A673 (cell line): ENCODE results near the gene EDIL3. TPM values are rescaled to one million over a fixed set of nuclear protein-coding genes. Genes with fewer than 3 reads are reported as not detected.

Source experiments
- BruUV-seq: library from RNA; stranded (reverse); fragments of 400-500 nt; replicated peaks from 2 replicates; lab custom pipeline; 2021; lab: Mats Ljungman, UMichigan
- CTCF ChIA-PET: fragments of 300-600 bp; sonication (Branson Sonifier 250); formaldehyde crosslinking; loops from one replicate; lab custom pipeline; 2022; ENCODE audit warnings: antibody characterized with exemption; lab: Charles Lee
- POLR2A ChIA-PET: fragments of 300-600 bp; sonication (Branson Sonifier 250); formaldehyde crosslinking; loops from one replicate; lab custom pipeline; 2022; ENCODE audit warnings: antibody characterized with exemption; ENCODE audit not compliant: low non-redundant PET; lab: Charles Lee
- DNase-seq: peaks from one replicate; pipeline ENCODE4 v3.0.0-alpha.2; 2015; ENCODE audit warnings: low spot score
- H3K27ac ChIP-seq: fragments of 200-600 bp; sonication (generic); 2 replicates; pipeline ENCODE4 v1.5.1; 2016; ENCODE audit warnings: mixed run types, low read depth, mild to moderate bottlenecking, mixed read lengths, antibody characterized with exemption, low read length; ENCODE audit not compliant: poor library complexity, severe bottlenecking
- H3K27me3 ChIP-seq: fragments of 200-600 bp; sonication (generic); replicated peaks from 2 replicates; pipeline ENCODE4 v1.6.1; 2017; ENCODE audit warnings: mixed run types, low read depth, mild to moderate bottlenecking, mixed read lengths, antibody characterized with exemption, low read length; ENCODE audit not compliant: insufficient read depth, poor library complexity
- H3K36me3 ChIP-seq: fragments of 200-600 bp; sonication (generic); 2 replicates; pipeline ENCODE4 v1.6.1; 2016; ENCODE audit warnings: mixed run types, mild to moderate bottlenecking, mixed read lengths, antibody characterized with exemption, low read length; ENCODE audit not compliant: insufficient read depth, poor library complexity, severe bottlenecking
- H3K4me1 ChIP-seq: fragments of 200-600 bp; sonication (generic); 2 replicates; pipeline ENCODE4 v1.6.1; 2017; ENCODE audit warnings: mixed run types, mild to moderate bottlenecking, mixed read lengths, antibody characterized with exemption, low read length; ENCODE audit not compliant: insufficient read depth, poor library complexity, severe bottlenecking
- H3K4me3 ChIP-seq: fragments of 200-600 bp; sonication (generic); 2 replicates; pipeline ENCODE4 v1.5.1; 2016; ENCODE audit warnings: low read depth, mixed run types, mild to moderate bottlenecking, mixed read lengths, low read length; ENCODE audit not compliant: poor library complexity, severe bottlenecking
- H3K9me3 ChIP-seq: fragments of 200-600 bp; sonication (generic); 2 replicates; pipeline ENCODE4 v1.6.1; 2016; ENCODE audit warnings: mixed run types, low read depth, mild to moderate bottlenecking, mixed read lengths, antibody characterized with exemption, low read length; ENCODE audit not compliant: poor library complexity, severe bottlenecking
- EZH2 ChIP-seq: fragments of 200-600 bp; sonication (generic); IDR thresholded peaks from 2 replicates; pipeline ENCODE4 v1.6.1; 2017; ENCODE audit warnings: borderline replicate concordance, low read depth, mild to moderate bottlenecking, mixed read lengths, antibody characterized with exemption, low read length; ENCODE audit not compliant: poor library complexity, severe bottlenecking
- intact Hi-C: fragments of 100-400 bp; cut with micrococcal nuclease; formaldehyde crosslinking; loops from one replicate; pipeline ENCODE4 v1.10.0; 2022; ENCODE audit not compliant: unreplicated experiment
- total RNA-seq: library from RNA; stranded (reverse); gene quantifications from 2 replicates; pipeline ENCODE4 v1.2.3, GENCODE V29; 2021
- TF ChIP-seq, protein P1 (sequence below): fragments of 300-800, 200-600 bp; sonication (generic); conservative IDR thresholded peaks from 2 replicates; pipeline ENCODE4 v1.5.1; 2017; ENCODE audit warnings: low read depth, mild to moderate bottlenecking, antibody characterized with exemption, low read length, moderate library complexity, mixed read lengths

The EDIL3 gene
- total RNA-seq, 1 experiment from 2014 or later = 4.6 TPM

DNA sequence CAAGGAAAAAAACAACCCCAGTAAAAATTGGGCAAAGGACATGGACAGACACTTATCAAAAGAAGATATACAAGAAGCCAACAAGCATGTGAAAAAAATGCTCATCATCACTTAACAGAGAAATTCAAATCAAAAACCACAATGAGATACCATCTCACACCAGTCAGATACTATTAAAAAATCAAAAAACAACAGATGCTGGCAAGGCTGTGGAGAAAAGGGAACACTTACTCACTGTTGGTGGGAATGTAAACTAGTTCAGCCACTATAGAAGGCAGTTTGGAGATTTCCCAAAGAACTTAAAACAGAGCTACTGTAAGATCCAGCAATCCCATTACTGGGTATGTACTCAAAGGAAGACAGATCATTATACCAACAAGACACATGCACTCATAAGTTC is 157.4 kb downstream of the EDIL3 start:
- no peak overlapping the region for H3K4me3 ChIP-seq
- H3K9me3 ChIP-seq = no peaks in the 10 kb centered on the region
- no peak for TF ChIP-seq EZH2
- TF ChIP-seq, protein P1, sequence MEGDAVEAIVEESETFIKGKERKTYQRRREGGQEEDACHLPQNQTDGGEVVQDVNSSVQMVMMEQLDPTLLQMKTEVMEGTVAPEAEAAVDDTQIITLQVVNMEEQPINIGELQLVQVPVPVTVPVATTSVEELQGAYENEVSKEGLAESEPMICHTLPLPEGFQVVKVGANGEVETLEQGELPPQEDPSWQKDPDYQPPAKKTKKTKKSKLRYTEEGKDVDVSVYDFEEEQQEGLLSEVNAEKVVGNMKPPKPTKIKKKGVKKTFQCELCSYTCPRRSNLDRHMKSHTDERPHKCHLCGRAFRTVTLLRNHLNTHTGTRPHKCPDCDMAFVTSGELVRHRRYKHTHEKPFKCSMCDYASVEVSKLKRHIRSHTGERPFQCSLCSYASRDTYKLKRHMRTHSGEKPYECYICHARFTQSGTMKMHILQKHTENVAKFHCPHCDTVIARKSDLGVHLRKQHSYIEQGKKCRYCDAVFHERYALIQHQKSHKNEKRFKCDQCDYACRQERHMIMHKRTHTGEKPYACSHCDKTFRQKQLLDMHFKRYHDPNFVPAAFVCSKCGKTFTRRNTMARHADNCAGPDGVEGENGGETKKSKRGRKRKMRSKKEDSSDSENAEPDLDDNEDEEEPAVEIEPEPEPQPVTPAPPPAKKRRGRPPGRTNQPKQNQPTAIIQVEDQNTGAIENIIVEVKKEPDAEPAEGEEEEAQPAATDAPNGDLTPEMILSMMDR = no peak
- POLR2A ChIA-PET = no interaction called here
- CTCF ChIA-PET = no interaction called here
- no peak for DNase-seq
- BruUV-seq = no TSS peak
- intact Hi-C loops = no loop called here
- no peaks in the 10 kb centered on the region for H3K4me1 ChIP-seq
- H3K27ac ChIP-seq = no peak overlapping the region
- no peaks in the 10 kb centered on the region for H3K36me3 ChIP-seq
- no peaks in the 10 kb centered on the region for H3K27me3 ChIP-seq

DNA sequence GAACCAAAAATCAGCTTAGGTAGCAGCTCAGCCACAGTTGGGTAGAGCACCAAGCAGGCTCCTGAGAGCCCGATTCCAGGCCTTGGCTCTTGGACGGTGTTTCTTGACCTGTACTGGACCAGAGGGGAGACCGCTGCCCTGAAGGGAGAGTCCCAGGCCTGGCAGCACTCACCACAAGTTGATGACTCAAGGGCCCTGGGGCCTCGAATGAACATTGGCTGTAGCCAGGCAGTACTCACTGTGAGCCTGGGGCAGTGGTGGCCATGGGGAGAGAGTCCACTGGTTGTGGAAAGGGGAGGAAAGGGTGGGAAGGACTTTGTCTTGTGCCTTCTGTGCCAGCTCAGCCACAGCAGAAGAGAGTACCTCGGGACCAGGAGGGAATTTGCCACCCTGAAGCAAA is 166.1 kb downstream of the EDIL3 start:
- CTCF ChIA-PET = no interaction called here
- H3K27ac ChIP-seq = no peak overlapping the region
- POLR2A ChIA-PET = no interaction called here
- TF ChIP-seq, protein P1 = no peak
- TF ChIP-seq EZH2 = no peak
- no peaks in the 10 kb centered on the region for H3K27me3 ChIP-seq
- BruUV-seq = no TSS peak
- no peaks in the 10 kb centered on the region for H3K9me3 ChIP-seq
- H3K36me3 ChIP-seq = no peaks in the 10 kb centered on the region
- no peak overlapping the region for H3K4me3 ChIP-seq
- intact Hi-C loops = no loop called here
- no peaks in the 10 kb centered on the region for H3K4me1 ChIP-seq
- DNase-seq = no peak

DNA sequence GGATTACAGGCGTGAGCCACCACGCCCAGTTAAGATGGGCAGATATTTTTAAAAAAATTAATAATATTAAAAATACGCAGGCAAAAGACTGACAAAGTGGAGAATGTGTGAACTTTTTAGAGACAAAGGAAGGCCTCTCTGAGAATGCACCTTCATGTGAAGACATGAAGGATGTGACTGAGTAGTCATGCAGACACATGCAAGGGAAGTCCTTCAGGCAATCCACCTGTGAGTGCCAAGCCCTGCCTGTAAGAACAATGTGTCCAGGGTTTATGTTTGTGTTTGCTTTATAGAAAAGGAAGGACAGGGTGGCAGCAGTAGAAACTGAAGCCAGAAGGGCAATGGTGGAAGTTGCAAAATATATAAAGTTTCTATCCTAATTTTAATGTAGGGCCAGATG is 169.2 kb downstream of the EDIL3 start:
- POLR2A ChIA-PET = no interaction called here
- H3K27me3 ChIP-seq = no peaks in the 10 kb centered on the region
- intact Hi-C loops = no loop called here

More for the DNA sequence above, 169.2 kb downstream of the EDIL3 start:
- CTCF ChIA-PET = no interaction called here
- no peak overlapping the region for H3K4me3 ChIP-seq
- no peaks in the 10 kb centered on the region for H3K4me1 ChIP-seq
- H3K36me3 ChIP-seq = no peaks in the 10 kb centered on the region
- H3K27ac ChIP-seq = no peak overlapping the region
- TF ChIP-seq, protein P1 = no peak
- TF ChIP-seq EZH2 = no peak
- no TSS peak for BruUV-seq
- H3K9me3 ChIP-seq = no peaks in the 10 kb centered on the region
- DNase-seq = no peak
